Mammary epithelial cell (primary cell): ENCODE measurements around the gene APOL1.

ENCODE experiments used
- EZH2 ChIP-seq: IDR thresholded peaks from 2 replicates; pipeline ENCODE4 v1.6.1; 2012; ENCODE audit warnings: low read length, inconsistent platforms, borderline replicate concordance
- TF ChIP-seq, protein P1 (sequence below), 2 donors: IDR thresholded peaks in 1 of 2; conservative IDR thresholded peaks in 1 of 2; 2 replicates each; pipeline ENCODE4 v1.5.1; 2011 to 2012; ENCODE audit warnings: inconsistent platforms in 2 of 2, low read length in 2 of 2, mild to moderate bottlenecking in 2 of 2, control low read depth in 1 of 2, low read depth in 1 of 2; ENCODE audit not compliant: insufficient read depth in 1 of 2; ENCODE audit errors: extremely low read depth in 1 of 2

DNA sequence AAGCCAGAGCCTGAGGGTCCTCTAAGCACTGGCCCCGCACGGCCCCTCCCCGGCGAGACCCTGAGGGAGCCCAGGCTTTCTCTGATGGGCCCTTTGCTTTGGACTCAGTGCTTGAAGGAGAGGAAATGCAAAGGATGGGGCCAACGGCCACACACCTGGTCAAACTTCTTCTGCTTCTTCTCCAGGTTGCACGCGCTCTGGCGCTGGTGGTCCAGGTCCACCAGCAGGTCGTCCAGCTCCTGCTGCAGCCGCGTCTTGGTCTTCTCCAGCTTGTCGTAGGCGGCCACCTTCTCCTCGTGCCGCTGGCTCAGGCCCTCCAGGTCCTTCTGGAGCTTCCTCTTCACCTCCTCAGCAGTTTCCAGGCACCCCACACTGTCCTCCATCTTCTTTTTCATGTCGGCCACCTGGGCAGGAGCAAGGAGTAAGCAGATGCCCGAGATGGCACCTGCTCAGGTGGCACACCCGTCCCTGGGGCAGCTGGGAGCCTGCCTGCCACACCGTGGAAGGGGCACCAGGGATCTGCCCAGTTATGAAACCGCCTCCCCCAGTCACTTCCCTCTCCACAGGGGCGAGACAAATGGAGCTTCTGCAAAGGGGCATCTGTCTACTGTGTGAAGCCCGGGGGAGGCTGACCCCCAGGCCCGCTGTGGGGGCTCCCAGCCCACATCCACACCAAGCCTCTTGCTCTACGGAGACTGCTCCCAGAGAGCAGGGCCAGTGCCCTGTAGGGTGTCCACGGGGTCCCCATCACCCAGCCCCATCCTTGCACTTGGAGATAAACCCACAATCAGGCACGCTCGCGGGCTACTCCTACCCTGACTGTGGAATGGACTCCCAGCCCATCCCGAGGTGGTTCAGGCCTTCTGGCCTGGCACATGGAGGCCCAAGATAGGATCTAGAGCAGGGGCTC is 39.2 kb downstream of the APOL1 start:
- TF ChIP-seq, protein P1, sequence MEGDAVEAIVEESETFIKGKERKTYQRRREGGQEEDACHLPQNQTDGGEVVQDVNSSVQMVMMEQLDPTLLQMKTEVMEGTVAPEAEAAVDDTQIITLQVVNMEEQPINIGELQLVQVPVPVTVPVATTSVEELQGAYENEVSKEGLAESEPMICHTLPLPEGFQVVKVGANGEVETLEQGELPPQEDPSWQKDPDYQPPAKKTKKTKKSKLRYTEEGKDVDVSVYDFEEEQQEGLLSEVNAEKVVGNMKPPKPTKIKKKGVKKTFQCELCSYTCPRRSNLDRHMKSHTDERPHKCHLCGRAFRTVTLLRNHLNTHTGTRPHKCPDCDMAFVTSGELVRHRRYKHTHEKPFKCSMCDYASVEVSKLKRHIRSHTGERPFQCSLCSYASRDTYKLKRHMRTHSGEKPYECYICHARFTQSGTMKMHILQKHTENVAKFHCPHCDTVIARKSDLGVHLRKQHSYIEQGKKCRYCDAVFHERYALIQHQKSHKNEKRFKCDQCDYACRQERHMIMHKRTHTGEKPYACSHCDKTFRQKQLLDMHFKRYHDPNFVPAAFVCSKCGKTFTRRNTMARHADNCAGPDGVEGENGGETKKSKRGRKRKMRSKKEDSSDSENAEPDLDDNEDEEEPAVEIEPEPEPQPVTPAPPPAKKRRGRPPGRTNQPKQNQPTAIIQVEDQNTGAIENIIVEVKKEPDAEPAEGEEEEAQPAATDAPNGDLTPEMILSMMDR (conservative IDR thresholded peaks at IDR 0.05 in 1 of 2, IDR thresholded peaks at IDR 0.05 in 1 of 2; ENCODE audit: extremely low read depth in 1 of 2, insufficient read depth in 1 of 2, low read depth in 1 of 2, low read length in 2 of 2): no peak
- TF ChIP-seq EZH2: no peak
